Measurements from ENCODE around the gene TEX38.
"Not testable (repeated sequence)": the region's sequence is repeated elsewhere in the genome, so short reads cannot be mapped to it uniquely, and the experiment has no call there.

Gene TEX38

GRCh38 chr1:46646844-46647243 lies 24.8 kb upstream of the TEX38 start:
- TF ChIP-seq CTCF (IDR thresholded peaks at IDR 0.05; ENCODE audit: control insufficient read depth, extremely low read depth, insufficient read depth), result no peak
- no peak for DNase-seq (ENCODE audit: low read depth)

GRCh38 chr1:46647611-46648010 lies 24.0 kb upstream of the TEX38 start:
- no peak for TF ChIP-seq CTCF (IDR thresholded peaks at IDR 0.05; ENCODE audit: control insufficient read depth, extremely low read depth, insufficient read depth)
- no peak for DNase-seq (ENCODE audit: low read depth)
- no peak overlapping the region for H3K4me3 ChIP-seq (ENCODE audit: low read depth, low read length)

More at GRCh38 chr1:46646844-46647243, 24.8 kb upstream of the TEX38 start:
- no peak overlapping the region for H3K4me3 ChIP-seq (ENCODE audit: low read depth, low read length)

GRCh38 chr1:46649764-46650163 lies 21.9 kb upstream of the TEX38 start:
- DNase-seq (ENCODE audit: low read depth), result no peak
- H3K4me3 ChIP-seq (ENCODE audit: low read depth, low read length), result no peak overlapping the region
- no peak for TF ChIP-seq CTCF (IDR thresholded peaks at IDR 0.05; ENCODE audit: control insufficient read depth, extremely low read depth, insufficient read depth)

- no peak for TF ChIP-seq CTCF (IDR thresholded peaks at IDR 0.05; ENCODE audit: control insufficient read depth, extremely low read depth, insufficient read depth)
- DNase-seq (ENCODE audit: low read depth), result no peak
Observed at GRCh38 chr1:46650491-46650890, 21.2 kb upstream of the TEX38 start.

DNA sequence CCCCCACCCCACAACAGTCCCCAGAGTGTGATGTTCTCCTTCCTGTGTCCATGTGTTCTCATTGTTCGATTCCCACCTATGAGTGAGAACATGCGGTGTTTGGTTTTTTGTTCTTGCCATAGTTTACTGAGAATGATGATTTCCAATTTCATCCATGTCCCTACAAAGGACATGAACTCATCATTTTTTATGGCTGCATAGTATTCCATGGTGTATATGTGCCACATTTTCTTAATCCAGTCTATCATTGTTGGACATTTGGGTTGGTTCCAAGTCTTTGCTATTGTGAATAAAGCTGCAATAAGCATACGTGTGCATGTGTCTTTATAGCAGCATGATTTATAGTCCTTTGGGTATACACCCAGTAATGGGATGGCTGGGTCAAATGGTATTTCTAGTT lies 20.5 kb upstream of the TEX38 start:
- H3K4me3 ChIP-seq (ENCODE audit: low read depth, low read length); DNase-seq (ENCODE audit: low read depth): not testable (repeated sequence)

More at GRCh38 chr1:46650491-46650890, 21.2 kb upstream of the TEX38 start:
- H3K4me3 ChIP-seq (ENCODE audit: low read depth, low read length), result no peak overlapping the region

GRCh38 chr1:46652321-46653100 lies 19.1 kb upstream of the TEX38 start:
- no peak for TF ChIP-seq CTCF (IDR thresholded peaks at IDR 0.05; ENCODE audit: control insufficient read depth, extremely low read depth, insufficient read depth)
- H3K4me3 ChIP-seq (ENCODE audit: low read depth, low read length), result no peak overlapping the region
- peak; percentile 58 for DNase-seq (ENCODE audit: low read depth)

DNA sequence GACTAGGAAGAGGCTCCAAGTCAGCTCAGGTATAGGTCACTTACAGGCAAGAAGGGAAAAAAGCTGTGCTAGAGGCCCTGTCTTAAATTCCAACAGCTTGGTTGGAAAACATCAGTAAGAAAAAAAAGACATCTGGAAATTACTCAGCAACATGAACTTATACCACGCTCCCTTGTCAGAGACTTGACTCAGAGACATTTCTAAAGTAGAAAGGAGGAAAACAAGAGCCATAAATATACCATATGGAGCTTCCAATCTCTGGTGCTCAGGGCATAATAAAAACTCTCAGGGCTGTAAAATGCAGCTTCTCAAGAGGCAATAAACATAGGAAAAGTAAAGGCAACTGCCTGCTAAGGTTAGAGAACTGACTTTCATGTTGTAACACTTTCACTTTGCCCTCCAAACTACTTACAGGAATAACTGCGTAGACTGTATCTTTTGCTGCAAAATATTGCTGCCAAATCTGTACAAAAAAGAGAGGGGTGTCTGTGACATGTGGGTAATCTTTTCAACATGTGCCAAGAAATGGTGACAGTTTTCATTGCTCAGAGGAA lies 18.2 kb upstream of the TEX38 start:
- no peak for TF ChIP-seq CTCF (IDR thresholded peaks at IDR 0.05; ENCODE audit: control insufficient read depth, extremely low read depth, insufficient read depth)
- DNase-seq (ENCODE audit: low read depth), result no peak
- no peak overlapping the region for H3K4me3 ChIP-seq (ENCODE audit: low read depth, low read length)

Data from LNCaP clone FGC (cell line).